ENCODE data around the gene ATXN3. TPM values are rescaled to one million over a fixed set of nuclear protein-coding genes. Genes with fewer than 3 reads are reported as not detected.

Gene ATXN3
- total and polyA plus RNA-seq, 2 of the 13 experiments (the other 11 are each of a cell fraction or from before 2014, with no cell fraction given): 14.9 to 17.3 TPM

GRCh38 chr14:92039719-92040430 lies 66.5 kb downstream of the ATXN3 start, which contains the start of gene TRIP11 (continued):
- TF ChIP-seq ZNF275 (CRISPR knock-in tag; IDR thresholded peaks at IDR 0.05; ENCODE audit: borderline replicate concordance) (0 out of 2 replicates have a peak, but pooled peaks have one; percentile 84), GABPA (IDR thresholded peaks at IDR 0.05; ENCODE audit: low read depth, low read length) (peak; percentile 72), GABPA (CRISPR knock-in tag; IDR thresholded peaks at IDR 0.05; ENCODE audit: low read depth) (peak; percentile 89), ZNF264 (CRISPR knock-in tag; IDR thresholded peaks at IDR 0.05) (peak; percentile 46), SP1 (IDR thresholded peaks at IDR 0.05) (no peak), SP1 (CRISPR knock-in tag; IDR thresholded peaks at IDR 0.05) (peak; percentile 32; the same call in 1 of the 2 replicates), CSRNP1 (CRISPR knock-in tag; IDR thresholded peaks at IDR 0.05) (peak; percentile 51; the same call in 1 of the 2 replicates), ZNF570 (CRISPR knock-in tag; IDR thresholded peaks at IDR 0.05; ENCODE audit: borderline replicate concordance) (peak; percentile 29; the same call in 1 of the 2 replicates), ZNF337 (CRISPR knock-in tag; IDR thresholded peaks at IDR 0.05; ENCODE audit: borderline replicate concordance, low read depth) (no peak), ELF4 (CRISPR knock-in tag; IDR thresholded peaks at IDR 0.05; ENCODE audit: borderline replicate concordance) (0 out of 2 replicates have a peak, but pooled peaks have one; percentile 53), ZNF678 (CRISPR knock-in tag; IDR thresholded peaks at IDR 0.05) (peak; percentile 82), SIN3B (IDR thresholded peaks at IDR 0.05; ENCODE audit: low read length) (peak; percentile 82), HNRNPLL (IDR thresholded peaks at IDR 0.05; ENCODE audit: low read depth, low read length, poor library complexity, severe bottlenecking) (peak; percentile 93), SAP130 (CRISPR knock-in tag; IDR thresholded peaks at IDR 0.05; ENCODE audit: low read depth) (peak; percentile 92), UBTF (CRISPR knock-in tag; IDR thresholded peaks at IDR 0.05) (peak; percentile 90), NBN (conservative IDR thresholded peaks at IDR 0.05) (no peak), HNF4G (IDR thresholded peaks at IDR 0.05; ENCODE audit: borderline replicate concordance, low read depth, low read length) (no peak), HNF4G (CRISPR knock-in tag; IDR thresholded peaks at IDR 0.05; ENCODE audit: borderline replicate concordance, low read depth) (peak; percentile 64; the same call in 1 of the 2 replicates), PBX3 (CRISPR knock-in tag; IDR thresholded peaks at IDR 0.05; ENCODE audit: borderline replicate concordance) (0 out of 2 replicates have a peak, but pooled peaks have one; percentile 24), KAT8 (CRISPR knock-in tag; IDR thresholded peaks at IDR 0.05) (peak; percentile 95), THAP11 (CRISPR knock-in tag; IDR thresholded peaks at IDR 0.05) (peak; percentile 92), ZNF766 (CRISPR knock-in tag; IDR thresholded peaks at IDR 0.05; ENCODE audit: borderline replicate concordance) (peak; percentile 71; the same call in 1 of the 2 replicates), ZNF747 (CRISPR knock-in tag; IDR thresholded peaks at IDR 0.05; ENCODE audit: borderline replicate concordance) (peak; percentile 70; the same call in 1 of the 2 replicates), ETV6 (CRISPR knock-in tag; conservative IDR thresholded peaks at IDR 0.05) (0 out of 2 replicates have a peak, but pooled peaks have one; percentile 17)

Measured in HepG2 (cell line).